NB4 (cell line): Measurements from ENCODE around the gene ARHGEF16.

ENCODE experiments used
- DNase-seq: peaks from one replicate; pipeline ENCODE4 v3.0.0; 2010; ENCODE audit warnings: low read depth
- H3K4me3 ChIP-seq: one replicate; pipeline ENCODE4 v1.5.1; 2011; ENCODE audit warnings: mild to moderate bottlenecking, low read depth, low read length, moderate library complexity
- CTCF ChIP-seq: IDR thresholded peaks from one replicate; pipeline ENCODE4 v1.5.1; 2012; ENCODE audit warnings: low read depth, low read length
- MAX ChIP-seq: IDR thresholded peaks from 2 replicates; pipeline ENCODE4 v1.6.1; 2011; ENCODE audit warnings: low read depth, low read length
- MYC ChIP-seq: IDR thresholded peaks from 2 replicates; pipeline ENCODE4 v1.6.1; 2011; ENCODE audit warnings: low read depth, low read length
- POLR2A ChIP-seq: IDR thresholded peaks from 2 replicates; pipeline ENCODE4 v1.6.1; 2011; ENCODE audit warnings: mild to moderate bottlenecking; ENCODE audit not compliant: insufficient read length; ENCODE audit errors: extremely low read depth

The ARHGEF16 gene

GRCh38 chr1:3457910-3458883 is 3.7 kb downstream of the ARHGEF16 start:
- no peak for DNase-seq
- no peak for TF ChIP-seq CTCF
- no peak for TF ChIP-seq POLR2A
- TF ChIP-seq MAX, result no peak
- TF ChIP-seq MYC, result no peak
- H3K4me3 ChIP-seq, result no peak overlapping the region

DNA sequence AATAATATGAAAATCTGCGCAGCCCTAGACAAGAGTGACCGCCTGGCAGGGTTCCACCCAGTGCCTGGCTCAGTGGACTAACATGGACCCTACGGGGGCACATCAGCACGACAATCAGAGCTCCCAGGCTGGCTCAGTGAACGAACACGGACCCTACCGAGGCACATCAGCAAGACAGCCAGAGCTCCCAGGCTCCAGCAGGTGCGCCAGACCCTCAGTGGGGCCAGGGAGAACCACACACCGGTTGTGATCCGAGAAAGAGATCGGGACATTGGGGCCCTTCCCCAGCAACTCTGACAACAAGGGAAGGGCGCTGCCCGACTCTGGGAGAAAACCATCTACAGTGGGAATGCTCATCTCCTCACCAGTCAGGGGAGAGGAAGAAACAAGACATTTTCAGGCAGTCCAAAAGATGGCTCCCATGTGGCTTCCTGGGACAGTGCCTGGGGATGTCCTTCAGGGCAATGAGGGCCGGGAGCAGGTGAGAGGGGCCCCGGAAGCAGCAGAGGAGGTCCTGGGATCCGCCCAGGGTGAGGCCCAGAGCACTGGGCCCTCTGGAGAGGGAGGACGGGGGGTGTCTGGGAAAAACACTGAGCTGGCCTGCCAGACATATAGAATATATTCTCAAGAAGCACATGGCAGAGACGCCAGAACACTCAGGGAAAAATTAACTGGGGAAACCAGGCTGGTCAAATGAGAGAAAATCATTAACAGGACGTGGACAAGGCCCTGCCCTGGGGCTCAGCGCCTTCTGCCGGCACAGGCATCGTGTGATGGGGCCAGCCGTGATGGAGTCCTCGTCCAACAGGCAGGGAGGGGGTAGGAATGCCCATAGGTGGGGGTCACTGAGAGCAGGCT is 4.8 kb downstream of the ARHGEF16 start:
- TF ChIP-seq MAX, result no peak
- no peak for TF ChIP-seq CTCF
- no peak for TF ChIP-seq POLR2A
- TF ChIP-seq MYC, result no peak

DNA sequence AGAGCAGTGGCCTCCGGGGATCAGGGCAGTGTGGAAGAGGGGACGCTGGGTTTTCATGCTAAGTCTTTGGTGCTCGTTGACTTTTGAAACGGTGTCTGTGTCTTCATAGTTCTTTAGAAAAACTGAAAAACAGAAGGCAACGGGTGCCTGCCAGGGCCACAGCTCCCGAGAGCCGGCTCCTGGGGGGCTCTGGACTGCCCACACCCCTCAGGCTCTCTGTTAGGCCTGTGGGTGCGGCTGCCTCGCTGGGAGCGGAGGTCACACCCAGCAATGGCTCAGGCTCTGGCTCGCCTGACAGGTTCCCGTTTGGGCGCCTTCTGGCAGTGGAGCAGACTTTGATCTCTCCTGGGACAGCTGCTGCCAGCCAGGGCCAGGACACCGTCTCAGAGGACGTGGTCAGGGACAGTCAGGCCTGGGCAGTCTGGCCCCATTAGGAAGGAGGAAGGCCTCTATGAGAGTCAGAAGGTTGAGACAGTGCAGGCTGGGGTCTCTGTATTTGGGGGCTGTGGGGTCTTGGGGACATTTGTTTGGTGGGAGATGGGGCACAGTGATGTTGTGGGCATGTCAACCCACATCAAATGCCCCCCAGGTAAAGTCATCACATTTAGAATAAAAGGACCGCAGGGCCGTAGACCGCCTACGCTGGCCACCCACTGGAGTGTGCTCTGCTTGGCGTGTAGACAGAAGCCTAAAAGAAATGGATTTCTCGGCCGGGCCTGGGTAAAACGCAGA is 5.6 kb downstream of the ARHGEF16 start:
- no peak overlapping the region for H3K4me3 ChIP-seq
- TF ChIP-seq CTCF (no peak), POLR2A (no peak)
- no peak for DNase-seq

More for the DNA sequence above, 4.8 kb downstream of the ARHGEF16 start:
- H3K4me3 ChIP-seq, result no peak overlapping the region
- no peak for DNase-seq

DNA sequence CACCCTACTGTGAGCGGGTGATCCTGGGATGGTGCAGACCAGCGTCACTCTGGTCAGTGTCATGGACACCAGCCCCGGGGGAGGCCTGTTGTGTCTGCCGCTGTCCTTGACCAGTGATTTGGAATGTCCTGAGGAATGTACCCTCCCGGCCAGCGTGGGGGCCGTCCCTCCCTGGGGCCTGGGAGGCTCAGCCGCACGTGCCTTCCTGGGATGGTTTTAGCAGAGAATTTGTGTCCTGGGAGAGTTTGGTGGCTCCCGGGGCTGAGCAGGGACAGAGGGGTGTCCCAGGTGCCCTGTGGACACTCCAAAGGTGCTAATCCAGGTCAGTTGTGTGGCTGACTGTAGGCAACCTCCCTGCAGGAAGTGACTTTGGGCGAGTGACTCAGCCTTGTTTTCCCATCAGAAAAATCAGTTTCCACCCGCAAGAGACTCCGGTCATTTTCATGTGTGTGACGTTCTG is 6.2 kb downstream of the ARHGEF16 start:
- TF ChIP-seq MYC (no peak), MAX (no peak), POLR2A (no peak), CTCF (no peak)
- H3K4me3 ChIP-seq, result no peak overlapping the region
- no peak for DNase-seq

- DNase-seq, result no peak
- TF ChIP-seq POLR2A, result no peak
- no peak for TF ChIP-seq CTCF
- no peak for TF ChIP-seq MYC
- TF ChIP-seq MAX, result no peak
Observed at GRCh38 chr1:3461238-3461933, 6.9 kb downstream of the ARHGEF16 start.

More at GRCh38 chr1:3461238-3461933, 6.9 kb downstream of the ARHGEF16 start:
- no peak overlapping the region for H3K4me3 ChIP-seq
